ENCODE results near the gene ITPR1.

- no peak for TF ChIP-seq POLR2AphosphoS5 (IDR thresholded peaks at IDR 0.05; ENCODE audit: low read depth)
- TF ChIP-seq, protein P1, sequence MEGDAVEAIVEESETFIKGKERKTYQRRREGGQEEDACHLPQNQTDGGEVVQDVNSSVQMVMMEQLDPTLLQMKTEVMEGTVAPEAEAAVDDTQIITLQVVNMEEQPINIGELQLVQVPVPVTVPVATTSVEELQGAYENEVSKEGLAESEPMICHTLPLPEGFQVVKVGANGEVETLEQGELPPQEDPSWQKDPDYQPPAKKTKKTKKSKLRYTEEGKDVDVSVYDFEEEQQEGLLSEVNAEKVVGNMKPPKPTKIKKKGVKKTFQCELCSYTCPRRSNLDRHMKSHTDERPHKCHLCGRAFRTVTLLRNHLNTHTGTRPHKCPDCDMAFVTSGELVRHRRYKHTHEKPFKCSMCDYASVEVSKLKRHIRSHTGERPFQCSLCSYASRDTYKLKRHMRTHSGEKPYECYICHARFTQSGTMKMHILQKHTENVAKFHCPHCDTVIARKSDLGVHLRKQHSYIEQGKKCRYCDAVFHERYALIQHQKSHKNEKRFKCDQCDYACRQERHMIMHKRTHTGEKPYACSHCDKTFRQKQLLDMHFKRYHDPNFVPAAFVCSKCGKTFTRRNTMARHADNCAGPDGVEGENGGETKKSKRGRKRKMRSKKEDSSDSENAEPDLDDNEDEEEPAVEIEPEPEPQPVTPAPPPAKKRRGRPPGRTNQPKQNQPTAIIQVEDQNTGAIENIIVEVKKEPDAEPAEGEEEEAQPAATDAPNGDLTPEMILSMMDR (IDR thresholded peaks at IDR 0.05; ENCODE audit: insufficient read depth, low read length): no peak
These were observed 394.0 kb downstream of the ITPR1 start for GRCh38 chr3:4887177-4887576.

Data from HL-60 (cell line).